ENCODE results near the gene HAUS3. TPM values are rescaled to one million over a fixed set of nuclear protein-coding genes. Genes with fewer than 3 reads are reported as not detected.

Gene HAUS3
- total and polyA plus RNA-seq, 2 of the 13 experiments (the other 11 are each of a cell fraction or from before 2014, with no cell fraction given): 3.9 to 12.6 TPM

DNA sequence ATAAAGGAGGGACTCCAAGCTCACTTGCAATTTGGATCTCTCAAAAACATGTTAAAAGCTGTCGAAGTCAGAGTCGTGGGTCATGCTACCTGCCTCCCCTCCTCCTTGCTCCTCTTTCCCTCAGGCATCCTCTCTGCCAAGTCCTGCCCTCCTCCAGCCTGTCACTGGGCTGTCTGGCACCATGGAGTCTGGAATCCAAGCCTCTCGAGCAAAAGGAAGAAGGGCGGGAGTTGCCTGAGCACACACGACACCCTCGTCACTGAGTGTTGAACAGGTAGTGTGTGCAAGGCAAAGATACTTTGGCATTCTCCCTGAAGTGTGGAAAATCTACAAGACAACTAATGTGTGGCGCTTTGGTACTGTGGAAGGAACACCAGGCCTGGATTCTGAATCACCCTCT lies 62.2 kb downstream of the HAUS3 start:
- Histone ChIP-seq H3K4me2 (ENCODE audit: low read depth, low read length) (no peak overlapping the region), H3K79me2 (ENCODE audit: insufficient read depth, low read length) (no peaks in the 10 kb centered on the region), H3K9ac (ENCODE audit: insufficient read depth, low read depth, low read length) (no peak overlapping the region), H3K4me3 (replicated peaks in 1 of 3; ENCODE audit: insufficient read depth in 1 of 3, low read depth in 2 of 3, low read length in 3 of 3) (no peak overlapping the region), H4K20me1 (ENCODE audit: insufficient read depth, low read length) (no peaks in the 10 kb centered on the region), H3K36me3 (replicated peaks in 1 of 2; ENCODE audit: control insufficient read depth in 1 of 2, insufficient read depth in 2 of 2, low read length in 2 of 2) (no peaks in the 10 kb centered on the region), H3K27ac (ENCODE audit: extremely low read length, insufficient read depth, low read length) (no peak overlapping the region), H3K4me1 (ENCODE audit: insufficient read depth, low read length) (peaks cover 7% of the 10 kb centered on the region), H2AFZ (ENCODE audit: low read length) (no peak overlapping the region), H3K27me3 (ENCODE audit: control insufficient read depth in 1 of 2, insufficient read depth in 2 of 2, low read length in 2 of 2) (no peaks in the 10 kb centered on the region), H3K9me3 (ENCODE audit: low read length) (0 out of 2 replicates have a peak, but pooled peaks cover 5% of the 10 kb centered on the region)
- no TSS peak for BruUV-seq (replicated peaks)
- in situ Hi-C loops (cut with HindIII; ENCODE audit: extremely low pct_ligation_motif_present, low pct_unique_long_range_greater_than_20kb): loop anchor here (25.0 kb wide), 1 partner anchor 167 kb away; the partner anchor contains the start of gene NELFA
- intact Hi-C loops (cut with micrococcal nuclease; ENCODE audit: unreplicated experiment): no loop called here
- ATAC-seq (no peak), DNase-seq (ENCODE audit: low spot score) (no peak), FAIRE-seq (no peak)
- ChIA-PET POLR2A (no interaction called here), CTCF (ENCODE audit: low intra/inter-chr PET ratio, low total read pairs) (no interaction called here)
- WGBS (ENCODE audit: low lambda C conversion rate): 17% methylated on average over 7 of the region's 7 CpGs
- TF ChIP-seq ZNF350 (CRISPR knock-in tag; IDR thresholded peaks at IDR 0.05; ENCODE audit: borderline replicate concordance, low read depth): no peak
- TF ChIP-seq YY1 (IDR thresholded peaks at IDR 0.05; ENCODE audit: insufficient read depth, insufficient replicate concordance, low read depth, low read length): no peak
- no peak for TF ChIP-seq ZNF660 (CRISPR knock-in tag; IDR thresholded peaks at IDR 0.05; ENCODE audit: borderline replicate concordance, low read depth)
- TF ChIP-seq GTF2F1 (IDR thresholded peaks at IDR 0.05; ENCODE audit: low read length): no peak
- TF ChIP-seq, protein P1, sequence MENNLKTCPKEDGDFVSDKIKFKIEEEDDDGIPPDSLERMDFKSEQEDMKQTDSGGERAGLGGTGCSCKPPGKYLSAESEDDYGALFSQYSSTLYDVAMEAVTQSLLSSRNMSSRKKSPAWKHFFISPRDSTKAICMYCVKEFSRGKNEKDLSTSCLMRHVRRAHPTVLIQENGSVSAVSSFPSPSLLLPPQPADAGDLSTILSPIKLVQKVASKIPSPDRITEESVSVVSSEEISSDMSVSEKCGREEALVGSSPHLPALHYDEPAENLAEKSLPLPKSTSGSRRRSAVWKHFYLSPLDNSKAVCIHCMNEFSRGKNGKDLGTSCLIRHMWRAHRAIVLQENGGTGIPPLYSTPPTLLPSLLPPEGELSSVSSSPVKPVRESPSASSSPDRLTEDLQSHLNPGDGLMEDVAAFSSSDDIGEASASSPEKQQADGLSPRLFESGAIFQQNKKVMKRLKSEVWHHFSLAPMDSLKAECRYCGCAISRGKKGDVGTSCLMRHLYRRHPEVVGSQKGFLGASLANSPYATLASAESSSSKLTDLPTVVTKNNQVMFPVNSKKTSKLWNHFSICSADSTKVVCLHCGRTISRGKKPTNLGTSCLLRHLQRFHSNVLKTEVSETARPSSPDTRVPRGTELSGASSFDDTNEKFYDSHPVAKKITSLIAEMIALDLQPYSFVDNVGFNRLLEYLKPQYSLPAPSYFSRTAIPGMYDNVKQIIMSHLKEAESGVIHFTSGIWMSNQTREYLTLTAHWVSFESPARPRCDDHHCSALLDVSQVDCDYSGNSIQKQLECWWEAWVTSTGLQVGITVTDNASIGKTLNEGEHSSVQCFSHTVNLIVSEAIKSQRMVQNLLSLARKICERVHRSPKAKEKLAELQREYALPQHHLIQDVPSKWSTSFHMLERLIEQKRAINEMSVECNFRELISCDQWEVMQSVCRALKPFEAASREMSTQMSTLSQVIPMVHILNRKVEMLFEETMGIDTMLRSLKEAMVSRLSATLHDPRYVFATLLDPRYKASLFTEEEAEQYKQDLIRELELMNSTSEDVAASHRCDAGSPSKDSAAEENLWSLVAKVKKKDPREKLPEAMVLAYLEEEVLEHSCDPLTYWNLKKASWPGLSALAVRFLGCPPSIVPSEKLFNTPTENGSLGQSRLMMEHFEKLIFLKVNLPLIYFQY (CRISPR knock-in tag; IDR thresholded peaks at IDR 0.05; ENCODE audit: borderline replicate concordance): no peak
- TF ChIP-seq NR2C2 (CRISPR knock-in tag; IDR thresholded peaks at IDR 0.05; ENCODE audit: borderline replicate concordance): no peak
- no peak for TF ChIP-seq SRF (IDR thresholded peaks at IDR 0.05; ENCODE audit: low read depth, low read length)
- TF ChIP-seq XRCC5 (optimal IDR thresholded peaks at IDR 0.05; ENCODE audit: low read length): no peak
- TF ChIP-seq ZZZ3 (CRISPR knock-in tag; IDR thresholded peaks at IDR 0.05; ENCODE audit: borderline replicate concordance): no peak
- no peak for TF ChIP-seq BRD4 (CRISPR knock-in tag; IDR thresholded peaks at IDR 0.05)
- no peak for TF ChIP-seq GPN1 (CRISPR knock-in tag; IDR thresholded peaks at IDR 0.05; ENCODE audit: borderline replicate concordance)

Data from HepG2 (cell line).